HG03457 (cell line): ENCODE measurements around the gene TBXAS1.
"Not testable (repeated sequence)": the region's sequence is repeated elsewhere in the genome, so short reads cannot be mapped to it uniquely, and the experiment has no call there.

Experiments used
- ATAC-seq: cut with Tn5 transposase; IDR thresholded peaks from one replicate; pipeline ENCODE4 v1.9.1; 2021; ENCODE audit warnings: moderate number of reproducible peaks; ENCODE audit not compliant: unreplicated experiment

TBXAS1 gene

GRCh38 chr7:139825666-139826290, 3.3 kb upstream of the TBXAS1 start:
- ATAC-seq, result no peak

DNA sequence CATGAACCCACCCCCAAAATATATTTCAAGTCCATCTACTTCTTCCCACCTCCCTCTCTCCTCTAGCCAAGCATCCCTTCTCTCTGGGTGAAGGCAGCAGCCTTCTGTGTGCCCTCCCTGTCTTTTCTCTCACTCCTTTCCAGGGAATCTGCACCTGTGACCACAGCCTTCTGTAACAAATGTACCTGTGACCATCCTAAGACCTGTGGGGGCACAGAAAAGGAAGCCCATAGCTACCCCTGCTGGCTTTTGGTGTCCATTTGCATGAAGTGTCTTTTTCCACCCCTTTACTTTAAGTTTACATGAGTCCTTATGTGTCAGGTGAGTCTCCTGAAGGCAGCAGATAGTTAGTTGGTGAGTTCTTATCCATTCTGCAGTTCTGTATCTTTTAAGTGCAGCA, 2.0 kb upstream of the TBXAS1 start:
- no peak for ATAC-seq

GRCh38 chr7:139828446-139828845, 618 bp upstream of the TBXAS1 start:
- no peak for ATAC-seq

DNA sequence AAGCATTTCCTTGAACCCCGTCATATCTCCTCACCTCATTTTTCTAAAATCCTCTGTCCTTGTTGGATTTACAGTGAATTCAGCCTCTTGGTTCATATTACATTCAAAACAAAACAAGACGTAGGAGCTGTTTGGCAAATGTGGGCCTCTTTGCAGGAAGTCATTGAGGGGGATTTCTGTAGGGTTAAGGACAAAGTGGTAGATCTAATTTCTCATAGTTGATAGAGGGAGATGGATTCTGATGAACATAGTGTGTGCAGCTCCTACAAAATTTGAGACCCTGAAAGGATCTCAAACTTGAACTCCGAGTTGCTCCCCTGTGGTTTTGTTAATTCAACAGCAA, 682 bp downstream of the TBXAS1 start:
- ATAC-seq, result no peak

- ATAC-seq, result no peak
These were observed 1.2 kb downstream of the TBXAS1 start for GRCh38 chr7:139830292-139830691.

DNA sequence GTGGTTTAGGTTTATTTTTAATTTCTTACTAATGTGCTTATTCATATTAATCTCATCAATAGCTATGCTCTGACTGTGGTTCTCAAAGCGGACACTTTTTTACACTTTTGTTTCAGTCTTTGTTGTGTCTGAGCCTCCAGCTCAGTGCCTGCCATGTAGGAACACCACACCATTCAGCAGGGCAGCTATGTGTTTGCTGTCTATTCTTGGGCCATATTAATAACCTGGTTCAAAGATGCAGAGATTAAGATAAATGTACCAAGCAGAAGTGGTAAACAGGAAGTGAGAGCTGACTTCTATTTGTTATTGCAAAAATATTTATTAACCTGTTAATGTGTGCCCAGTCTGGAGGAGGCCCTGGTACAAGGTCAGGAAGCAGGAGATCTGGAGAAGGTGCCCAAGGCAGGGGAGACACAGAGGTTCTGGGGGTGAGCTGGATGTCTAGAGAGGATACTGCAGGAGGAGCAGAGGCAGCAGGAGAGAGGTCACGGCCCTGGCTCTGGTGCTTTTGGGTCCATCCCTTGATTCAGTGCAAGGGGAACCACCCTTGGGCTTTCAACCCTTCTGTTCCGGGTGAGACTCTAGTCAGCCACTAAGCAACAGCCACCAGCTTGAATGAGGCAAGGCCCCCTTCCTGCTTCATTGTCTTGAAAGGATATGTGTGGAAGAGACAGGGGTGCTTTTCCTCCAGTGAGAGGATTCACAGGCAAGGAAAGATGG, 1.9 kb downstream of the TBXAS1 start:
- no peak for ATAC-seq

DNA sequence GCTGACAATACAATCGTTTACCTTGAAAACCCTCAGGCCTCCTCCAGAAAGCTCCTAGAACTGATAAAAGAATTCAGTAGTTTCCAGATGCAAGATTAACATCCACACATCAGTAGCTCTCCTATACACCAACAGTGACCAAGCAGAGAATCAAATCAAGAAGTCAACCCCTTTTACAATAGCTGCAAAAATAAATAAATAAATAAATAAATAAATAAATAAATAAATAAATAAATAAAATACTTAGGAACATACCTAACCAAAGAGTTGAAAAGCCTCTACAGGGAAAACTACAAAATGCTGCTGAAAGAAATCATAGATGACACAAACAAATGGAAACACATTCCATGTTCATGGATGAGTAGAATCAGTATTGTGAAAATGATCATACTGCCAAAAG, 6.8 kb downstream of the TBXAS1 start:
- ATAC-seq, result not testable (repeated sequence)

GRCh38 chr7:139837291-139837690, 8.2 kb downstream of the TBXAS1 start:
- not testable (repeated sequence) for ATAC-seq

DNA sequence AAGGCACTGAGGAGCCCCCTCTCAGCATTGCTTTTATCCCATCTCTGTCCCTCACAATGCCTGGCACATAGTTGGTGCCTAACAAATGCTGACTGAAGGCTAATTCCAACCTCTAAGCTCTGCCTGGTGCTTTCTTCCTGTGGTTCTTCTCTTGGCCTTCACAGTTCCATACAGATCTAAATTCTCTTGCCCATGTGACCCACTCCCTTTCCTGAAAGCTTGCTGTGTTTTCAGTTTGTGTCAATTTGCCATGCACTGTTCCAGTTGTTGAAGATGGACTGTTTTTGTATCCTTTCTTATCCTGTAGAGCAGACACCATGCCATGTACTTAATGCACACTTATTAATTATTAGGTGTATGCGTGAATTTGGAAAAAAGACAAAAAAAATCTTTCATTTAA, 9.2 kb downstream of the TBXAS1 start:
- no peak for ATAC-seq

GRCh38 chr7:139838876-139839275, 9.8 kb downstream of the TBXAS1 start:
- ATAC-seq, result no peak

- ATAC-seq, result no peak
These were observed 11.7 kb downstream of the TBXAS1 start for GRCh38 chr7:139840776-139841175.

- ATAC-seq, result no peak
These were observed 13.5 kb downstream of the TBXAS1 start for GRCh38 chr7:139842401-139843210.

DNA sequence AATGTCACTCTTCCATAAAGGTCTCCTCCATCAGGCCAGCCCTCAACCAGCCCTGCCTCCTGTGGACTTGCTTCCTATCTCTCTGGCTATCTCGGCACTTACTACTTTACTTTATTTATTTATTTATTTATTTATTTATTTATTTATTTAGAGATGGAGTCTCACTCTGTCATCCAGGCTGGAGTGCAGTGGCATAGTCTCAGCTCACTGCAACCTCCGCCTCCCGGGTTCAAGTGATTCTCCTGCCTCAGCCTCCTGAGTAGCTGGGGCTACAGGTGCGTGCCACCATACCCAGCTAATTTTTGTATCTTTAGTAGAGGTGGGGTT, 14.1 kb downstream of the TBXAS1 start:
- ATAC-seq, result not testable (repeated sequence)

DNA sequence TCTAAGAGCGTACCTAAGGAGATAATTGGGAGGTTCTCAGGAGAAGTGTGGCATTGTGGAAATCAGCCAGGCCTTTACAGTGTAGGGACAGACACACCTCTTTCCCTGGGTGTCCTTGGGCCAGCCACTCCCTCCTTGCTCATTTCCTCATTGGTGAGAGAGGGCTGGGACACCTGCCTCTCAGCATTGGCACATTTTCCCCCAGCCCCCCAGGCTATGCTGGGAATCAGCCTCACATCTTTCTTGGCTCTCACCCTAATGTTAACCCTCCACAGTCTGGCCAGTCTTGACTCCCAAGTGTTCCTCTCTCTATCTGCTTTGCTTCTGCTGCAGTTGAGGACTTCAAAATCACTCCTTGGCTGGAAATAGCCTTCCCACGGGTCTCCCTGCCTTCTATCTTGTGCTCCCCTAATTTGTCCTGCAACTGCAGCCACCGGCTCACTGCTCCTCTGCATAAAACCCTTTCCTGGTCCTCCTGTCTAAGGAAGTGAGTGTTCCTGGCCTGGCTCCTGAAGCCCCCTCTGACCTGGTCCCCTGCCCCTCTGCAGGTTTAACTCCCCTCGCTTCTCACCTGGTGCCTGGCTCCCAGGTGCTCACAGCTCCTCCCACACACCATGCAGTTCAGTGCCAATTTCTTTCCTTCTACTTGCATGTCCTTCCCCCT, 15.8 kb downstream of the TBXAS1 start:
- ATAC-seq, result no peak

GRCh38 chr7:139845443-139845805, 16.4 kb downstream of the TBXAS1 start:
- no peak for ATAC-seq

DNA sequence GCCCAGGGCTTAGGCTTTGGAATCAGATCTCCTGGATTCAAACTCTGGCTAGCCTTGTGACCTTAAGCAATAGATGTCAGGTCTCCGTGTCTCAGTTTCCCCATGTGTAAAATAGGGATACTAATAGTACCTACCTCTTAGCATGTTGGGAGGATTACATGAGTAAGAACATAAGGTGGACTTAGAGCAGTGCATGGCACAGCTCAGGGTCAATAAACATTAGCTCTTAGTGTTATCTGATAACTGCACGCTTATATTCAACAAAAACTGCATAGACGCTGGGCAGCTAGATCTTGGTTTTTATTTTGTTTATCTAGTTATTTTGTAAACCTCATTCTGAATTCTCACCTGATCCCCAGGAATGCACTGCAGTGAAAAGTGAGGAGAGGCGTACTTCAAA, 17.2 kb downstream of the TBXAS1 start:
- no peak for ATAC-seq

DNA sequence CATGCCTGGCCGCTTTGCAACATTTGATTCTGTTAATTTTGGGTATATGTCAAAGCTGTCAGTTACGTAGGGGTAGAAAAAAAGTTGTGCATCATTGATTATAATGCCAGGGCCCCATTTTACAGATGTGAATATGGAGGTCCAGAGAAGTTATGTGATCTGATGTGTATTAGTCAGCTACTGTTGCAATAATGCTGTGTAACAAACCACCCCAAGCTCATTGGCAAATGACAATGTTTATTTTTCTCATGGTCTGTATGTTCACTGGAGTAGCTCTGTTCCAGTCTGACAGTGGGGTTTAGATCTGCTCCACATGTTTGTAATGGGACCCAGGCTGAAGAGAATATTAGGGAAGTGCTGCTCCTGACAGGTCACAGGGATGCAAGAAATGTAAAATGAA, 19.2 kb downstream of the TBXAS1 start:
- ATAC-seq, result no peak

- no peak for ATAC-seq
These were observed 21.8 kb downstream of the TBXAS1 start for GRCh38 chr7:139850906-139851305.

DNA sequence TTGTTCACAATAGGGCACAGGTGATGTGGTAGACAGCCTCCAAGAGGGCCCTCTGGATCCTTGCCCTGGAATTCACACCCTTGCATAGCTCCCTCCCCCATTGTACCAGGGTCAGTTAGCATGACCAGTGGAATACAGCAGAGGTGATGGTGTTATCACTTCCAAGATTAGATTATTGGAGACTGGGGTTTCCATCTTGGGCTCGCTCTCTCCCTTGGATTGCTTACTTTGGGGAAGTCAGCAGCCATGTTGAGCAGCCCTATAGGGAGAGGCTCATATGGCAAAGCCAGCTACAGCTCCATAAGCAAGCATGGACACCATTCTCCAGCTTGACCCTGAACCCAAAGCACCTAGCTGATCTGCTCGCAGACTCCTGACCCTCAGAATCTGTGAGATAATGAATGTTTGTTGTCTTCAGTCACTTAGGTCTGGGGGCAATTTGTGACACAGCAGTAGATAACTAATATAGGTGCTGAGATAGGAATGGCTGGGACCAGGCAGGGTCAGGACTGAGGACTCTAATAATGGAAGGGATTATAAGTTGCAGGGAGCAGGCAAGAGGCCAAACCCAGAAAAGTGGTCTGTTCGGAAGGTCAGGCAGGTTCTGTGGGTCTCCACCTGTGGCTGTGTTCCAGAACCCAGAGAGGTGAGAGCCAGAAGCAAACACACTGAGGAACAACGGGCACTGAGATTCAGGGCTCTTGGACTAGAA, 22.9 kb downstream of the TBXAS1 start:
- no peak for ATAC-seq

GRCh38 chr7:139852482-139852845, 23.4 kb downstream of the TBXAS1 start:
- ATAC-seq, result no peak

- no peak for ATAC-seq
These were observed 24.6 kb downstream of the TBXAS1 start for GRCh38 chr7:139853506-139854123.
